ENCODE results near the gene ZNF25.

- no peak for TF ChIP-seq EZH2phosphoT487 (IDR thresholded peaks at IDR 0.05; ENCODE audit: borderline replicate concordance)
- no peak for TF ChIP-seq CTCF (conservative IDR thresholded peaks at IDR 0.05; ENCODE audit: low read length)
Measured at GRCh38 chr10:37930423-37930822, 46.0 kb downstream of the ZNF25 start.

All from Loucy (cell line).